ENCODE data around the gene EPHA2.

The EPHA2 gene

GRCh38 chr1:16175610-16176553 lies 20.0 kb upstream of the EPHA2 start:
- DNase-seq, result no peak
- no peak overlapping the region for H3K4me3 ChIP-seq (ENCODE audit: insufficient read depth, low read depth, low read length, poor library complexity, severe bottlenecking)
- no peaks in the 10 kb centered on the region for H3K27me3 ChIP-seq (replicated peaks; ENCODE audit: control insufficient read depth, insufficient read depth, low read length, poor library complexity, severe bottlenecking)

GRCh38 chr1:16174886-16175598 lies 19.2 kb upstream of the EPHA2 start:
- no peak overlapping the region for H3K27ac ChIP-seq (ENCODE audit: insufficient read depth, low read length, poor library complexity, severe bottlenecking)
- H3K4me1 ChIP-seq (ENCODE audit: control insufficient read depth, insufficient read depth, low read length, poor library complexity, severe bottlenecking), result no peaks in the 10 kb centered on the region
- no peaks in the 10 kb centered on the region for H3K36me3 ChIP-seq (ENCODE audit: control insufficient read depth, insufficient read depth, low read length)
- H3K9me3 ChIP-seq (ENCODE audit: control insufficient read depth, low read length), result no peaks in the 10 kb centered on the region
- no peak for DNase-seq
- no peaks in the 10 kb centered on the region for H3K27me3 ChIP-seq (replicated peaks; ENCODE audit: control insufficient read depth, insufficient read depth, low read length, poor library complexity, severe bottlenecking)
- H3K4me3 ChIP-seq (ENCODE audit: insufficient read depth, low read depth, low read length, poor library complexity, severe bottlenecking), result no peak overlapping the region

More at GRCh38 chr1:16175610-16176553, 20.0 kb upstream of the EPHA2 start:
- Histone ChIP-seq H3K27ac (ENCODE audit: insufficient read depth, low read length, poor library complexity, severe bottlenecking) (no peak overlapping the region), H3K4me1 (ENCODE audit: control insufficient read depth, insufficient read depth, low read length, poor library complexity, severe bottlenecking) (no peaks in the 10 kb centered on the region), H3K9me3 (ENCODE audit: control insufficient read depth, low read length) (no peaks in the 10 kb centered on the region), H3K36me3 (ENCODE audit: control insufficient read depth, insufficient read depth, low read length) (no peaks in the 10 kb centered on the region)

- no peak overlapping the region for H3K4me3 ChIP-seq (ENCODE audit: insufficient read depth, low read depth, low read length, poor library complexity, severe bottlenecking)
- H3K9me3 ChIP-seq (ENCODE audit: control insufficient read depth, low read length), result no peaks in the 10 kb centered on the region
- H3K4me1 ChIP-seq (ENCODE audit: control insufficient read depth, insufficient read depth, low read length, poor library complexity, severe bottlenecking), result no peaks in the 10 kb centered on the region
- H3K27me3 ChIP-seq (replicated peaks; ENCODE audit: control insufficient read depth, insufficient read depth, low read length, poor library complexity, severe bottlenecking), result no peaks in the 10 kb centered on the region
- no peaks in the 10 kb centered on the region for H3K36me3 ChIP-seq (ENCODE audit: control insufficient read depth, insufficient read depth, low read length)
- H3K27ac ChIP-seq (ENCODE audit: insufficient read depth, low read length, poor library complexity, severe bottlenecking), result no peak overlapping the region
- DNase-seq, result no peak
Observed at GRCh38 chr1:16174261-16174868, 18.5 kb upstream of the EPHA2 start.

- peaks cover 7% of the 10 kb centered on the region for H3K4me1 ChIP-seq (ENCODE audit: control insufficient read depth, insufficient read depth, low read length, poor library complexity, severe bottlenecking)
- no peak overlapping the region for H3K4me3 ChIP-seq (ENCODE audit: insufficient read depth, low read depth, low read length, poor library complexity, severe bottlenecking)
Observed at GRCh38 chr1:16173447-16174260, 17.8 kb upstream of the EPHA2 start.

GRCh38 chr1:16172964-16173446 lies 17.1 kb upstream of the EPHA2 start:
- Histone ChIP-seq H3K36me3 (ENCODE audit: control insufficient read depth, insufficient read depth, low read length) (no peaks in the 10 kb centered on the region), H3K4me3 (ENCODE audit: insufficient read depth, low read depth, low read length, poor library complexity, severe bottlenecking) (no peak overlapping the region), H3K27ac (ENCODE audit: insufficient read depth, low read length, poor library complexity, severe bottlenecking) (no peak overlapping the region), H3K4me1 (ENCODE audit: control insufficient read depth, insufficient read depth, low read length, poor library complexity, severe bottlenecking) (peaks cover 13% of the 10 kb centered on the region), H3K27me3 (replicated peaks; ENCODE audit: control insufficient read depth, insufficient read depth, low read length, poor library complexity, severe bottlenecking) (no peaks in the 10 kb centered on the region), H3K9me3 (ENCODE audit: control insufficient read depth, low read length) (no peaks in the 10 kb centered on the region)
- DNase-seq, result no peak

More at GRCh38 chr1:16173447-16174260, 17.8 kb upstream of the EPHA2 start:
- no peaks in the 10 kb centered on the region for H3K9me3 ChIP-seq (ENCODE audit: control insufficient read depth, low read length)
- no peak overlapping the region for H3K27ac ChIP-seq (ENCODE audit: insufficient read depth, low read length, poor library complexity, severe bottlenecking)
- H3K27me3 ChIP-seq (replicated peaks; ENCODE audit: control insufficient read depth, insufficient read depth, low read length, poor library complexity, severe bottlenecking), result no peaks in the 10 kb centered on the region
- DNase-seq, result no peak
- H3K36me3 ChIP-seq (ENCODE audit: control insufficient read depth, insufficient read depth, low read length), result no peaks in the 10 kb centered on the region

GRCh38 chr1:16172218-16172830 lies 16.5 kb upstream of the EPHA2 start:
- Histone ChIP-seq H3K9me3 (ENCODE audit: control insufficient read depth, low read length) (no peaks in the 10 kb centered on the region), H3K27me3 (replicated peaks; ENCODE audit: control insufficient read depth, insufficient read depth, low read length, poor library complexity, severe bottlenecking) (no peaks in the 10 kb centered on the region), H3K27ac (ENCODE audit: insufficient read depth, low read length, poor library complexity, severe bottlenecking) (no peak overlapping the region), H3K36me3 (ENCODE audit: control insufficient read depth, insufficient read depth, low read length) (no peaks in the 10 kb centered on the region), H3K4me3 (ENCODE audit: insufficient read depth, low read depth, low read length, poor library complexity, severe bottlenecking) (no peak overlapping the region), H3K4me1 (ENCODE audit: control insufficient read depth, insufficient read depth, low read length, poor library complexity, severe bottlenecking) (peaks cover 19% of the 10 kb centered on the region)
- no peak for DNase-seq

- no peak for DNase-seq
- Histone ChIP-seq H3K27me3 (replicated peaks; ENCODE audit: control insufficient read depth, insufficient read depth, low read length, poor library complexity, severe bottlenecking) (no peaks in the 10 kb centered on the region), H3K9me3 (ENCODE audit: control insufficient read depth, low read length) (no peaks in the 10 kb centered on the region), H3K4me1 (ENCODE audit: control insufficient read depth, insufficient read depth, low read length, poor library complexity, severe bottlenecking) (peaks cover 20% of the 10 kb centered on the region), H3K36me3 (ENCODE audit: control insufficient read depth, insufficient read depth, low read length) (no peaks in the 10 kb centered on the region), H3K27ac (ENCODE audit: insufficient read depth, low read length, poor library complexity, severe bottlenecking) (no peak overlapping the region), H3K4me3 (ENCODE audit: insufficient read depth, low read depth, low read length, poor library complexity, severe bottlenecking) (no peak overlapping the region)
Observed at GRCh38 chr1:16171314-16172151, 15.7 kb upstream of the EPHA2 start.

GRCh38 chr1:16170283-16170673 lies 14.4 kb upstream of the EPHA2 start:
- no peak for DNase-seq
- Histone ChIP-seq H3K36me3 (ENCODE audit: control insufficient read depth, insufficient read depth, low read length) (no peaks in the 10 kb centered on the region), H3K4me1 (ENCODE audit: control insufficient read depth, insufficient read depth, low read length, poor library complexity, severe bottlenecking) (peaks cover 25% of the 10 kb centered on the region), H3K9me3 (ENCODE audit: control insufficient read depth, low read length) (no peaks in the 10 kb centered on the region), H3K27ac (ENCODE audit: insufficient read depth, low read length, poor library complexity, severe bottlenecking) (no peak overlapping the region), H3K4me3 (ENCODE audit: insufficient read depth, low read depth, low read length, poor library complexity, severe bottlenecking) (no peak overlapping the region), H3K27me3 (replicated peaks; ENCODE audit: control insufficient read depth, insufficient read depth, low read length, poor library complexity, severe bottlenecking) (no peaks in the 10 kb centered on the region)

Measured in effector memory CD4-positive, alpha-beta T cell (primary cell).